H1 (cell line): ENCODE results near the gene CNOT6. TPM values are rescaled to one million over a fixed set of nuclear protein-coding genes. Genes with fewer than 3 reads are reported as not detected.

Source experiments
- BRCA1 ChIP-seq: IDR thresholded peaks from 2 replicates; pipeline ENCODE4 v1.6.1; 2012; ENCODE audit warnings: low read depth, low read length, improper control_type of control experiment
- CHD2 ChIP-seq: IDR thresholded peaks from 2 replicates; pipeline ENCODE4 v1.6.1; 2012; ENCODE audit warnings: low read length, improper control_type of control experiment
- CHD7 ChIP-seq: fragments of 300-600 bp; sonication (generic); IDR thresholded peaks from 2 replicates; pipeline ENCODE4 v1.7.1; 2012; ENCODE audit warnings: low read length, moderate library complexity, mild to moderate bottlenecking, inconsistent platforms; ENCODE audit not compliant: insufficient replicate concordance
- HDAC6 ChIP-seq: IDR thresholded peaks from one replicate; pipeline ENCODE4 v1.7.1; 2012; ENCODE audit warnings: low read depth, mild to moderate bottlenecking, inconsistent platforms, low read length, moderate library complexity
- KDM4A ChIP-seq: IDR thresholded peaks from one replicate; pipeline ENCODE4 v1.7.1; 2012; ENCODE audit warnings: low read depth, mild to moderate bottlenecking, moderate library complexity, low read length, inconsistent platforms; ENCODE audit not compliant: severe bottlenecking
- MAFK ChIP-seq: IDR thresholded peaks from 2 replicates; pipeline ENCODE4 v1.6.1; 2012; ENCODE audit warnings: low read depth, mild to moderate bottlenecking, improper control_type of control experiment, low read length
- NANOG ChIP-seq: IDR thresholded peaks from 2 replicates; pipeline ENCODE4 v1.6.1; 2011; ENCODE audit warnings: low read length, low read depth, mild to moderate bottlenecking, inconsistent platforms; ENCODE audit not compliant: insufficient read depth, poor library complexity, severe bottlenecking
- PHF8 ChIP-seq: fragments of 200-600 bp; sonication (generic); conservative IDR thresholded peaks from 2 replicates; pipeline ENCODE4 v1.7.1; 2012; ENCODE audit warnings: low read depth, mild to moderate bottlenecking, inconsistent platforms, low read length, moderate library complexity
- SP4 ChIP-seq: IDR thresholded peaks from 2 replicates; pipeline ENCODE4 v1.6.1; 2012; ENCODE audit warnings: low read length, inconsistent platforms
- TCF12 ChIP-seq: IDR thresholded peaks from 2 replicates; pipeline ENCODE4 v1.6.1; 2011; ENCODE audit warnings: low read depth, mild to moderate bottlenecking, low read length
- USF2 ChIP-seq: IDR thresholded peaks from 2 replicates; pipeline ENCODE4 v1.6.1; 2011; ENCODE audit warnings: low read length, improper control_type of control experiment
- polyA plus RNA-seq, 7 experiments: library from polyadenylated mRNA; depleted of rRNA in 3 of 7; stranded (reverse) in 5 of 7; unstranded in 2 of 7; fragments of >200 nt in 5 of 7; fragments of 200-250 nt in 2 of 7; gene quantifications; 1 replicate in 5 of 7; 2 replicates in 1 of 7; 4 replicates in 1 of 7; pipeline versions ENCODE4 v1.2.1 to v1.2.3, GENCODE V29; 2011 to 2013; ENCODE audit warnings: missing spikeins in 2 of 7, mixed read lengths in 2 of 7
- total RNA-seq: library from RNA; stranded (reverse); fragmentation: NEBNext Ultra II Directional; extraction: Animal tissue kit (Norgen Biotek cat#: 25700); gene quantifications from 2 replicates; pipeline ENCODE4 v1.2.1, GENCODE V29; 2021

CNOT6 gene
- total and polyA plus RNA-seq, 2 of the 8 experiments (the other 6 are each of a cell fraction or from before 2014, with no cell fraction given): 10.7 to 45.4 TPM

- TF ChIP-seq CHD7: no peak
- TF ChIP-seq KDM4A: no peak
- no peak for TF ChIP-seq NANOG
- no peak for TF ChIP-seq HDAC6
- TF ChIP-seq MAFK: no peak
- TF ChIP-seq CHD2: no peak
- no peak for TF ChIP-seq USF2
- no peak for TF ChIP-seq PHF8
- no peak for TF ChIP-seq BRCA1
- no peak for TF ChIP-seq SP4
- no peak for TF ChIP-seq TCF12
Measured at GRCh38 chr5:180598316-180598701, 104.1 kb downstream of the CNOT6 start (continued).
